Lung (tissue), 12 donors: ENCODE data around the gene FRS2. TPM values are rescaled to one million over a fixed set of nuclear protein-coding genes. Genes with fewer than 3 reads are reported as not detected.

ENCODE experiments used
- ATAC-seq: fragments of 200-7000 bp; cut with Tn5 transposase; one replicate; pipeline ENCODE4 v1.9.1; 2020; ENCODE audit warnings: moderate number of reproducible peaks; ENCODE audit not compliant: insufficient read depth, low FRiP score
- DNase-seq, 3 donors: peaks; one replicate each; pipeline ENCODE4 v3.0.0-alpha.2; 2013 to 2017
- H3K27ac ChIP-seq, 2 donors: one replicate each; pipeline ENCODE4 v1.5.1; 2013; ENCODE audit warnings: mild to moderate bottlenecking in 2 of 2, moderate library complexity in 2 of 2, control low read depth in 1 of 2, inconsistent platforms in 1 of 2, low read depth in 1 of 2, low read length in 1 of 2
- H3K27me3 ChIP-seq, 3 donors: one replicate each; pipeline ENCODE4 v1.5.1; 2013; ENCODE audit warnings: low read length in 2 of 3; ENCODE audit not compliant: control insufficient read depth in 3 of 3, insufficient read depth in 3 of 3
- H3K36me3 ChIP-seq, 4 donors: one replicate each; pipeline ENCODE4 v1.5.1; 2013; ENCODE audit warnings: low read length in 4 of 4, mild to moderate bottlenecking in 1 of 4, moderate library complexity in 1 of 4; ENCODE audit not compliant: control insufficient read depth in 4 of 4, insufficient read depth in 4 of 4
- H3K4me1 ChIP-seq, 5 donors: one replicate each; pipeline ENCODE4 v1.5.1; 2013; ENCODE audit warnings: low read length in 5 of 5, mild to moderate bottlenecking in 2 of 5, moderate library complexity in 1 of 5; ENCODE audit not compliant: control insufficient read depth in 5 of 5, insufficient read depth in 5 of 5
- H3K4me3 ChIP-seq: one replicate; pipeline ENCODE4 v1.5.1; 2013; ENCODE audit warnings: mild to moderate bottlenecking, control low read depth, moderate library complexity
- H3K9ac ChIP-seq, 2 donors: one replicate each; pipeline ENCODE4 v1.5.1; 2013; ENCODE audit warnings: low read length in 2 of 2, control low read depth in 1 of 2; ENCODE audit not compliant: insufficient read depth in 1 of 2
- H3K9me3 ChIP-seq, 4 donors: one replicate each; pipeline ENCODE4 v1.5.1; 2013; ENCODE audit warnings: low read length in 3 of 4, mild to moderate bottlenecking in 1 of 4, moderate library complexity in 1 of 4; ENCODE audit not compliant: control insufficient read depth in 4 of 4, insufficient read depth in 3 of 4
- CTCF ChIP-seq: IDR thresholded peaks from 2 replicates; pipeline ENCODE4 v1.5.1; 2012; ENCODE audit warnings: mild to moderate bottlenecking; ENCODE audit errors: control extremely low read depth, extremely low read depth
- WGBS, 2 donors: extraction: QIAGEN DNeasy Blood & Tissue Kit; methylation state at CpG; one replicate each; pipeline ENCODE4 v1.1.7; 2013; 5-methylcytosine and 5-hydroxymethylcytosine counted together
- polyA plus RNA-seq, 2 donors: library from polyadenylated mRNA; stranded (reverse); fragments of 200-250 nt; gene quantifications; one replicate each; pipeline ENCODE4 v1.2.1, GENCODE V29; 2013
- total RNA-seq, 2 donors: library from RNA; depleted of rRNA in 1 of 2; stranded (reverse); fragments of >200 nt in 1 of 2; gene quantifications; one replicate each; pipeline ENCODE4 v1.2.1, GENCODE V29; 2014 to 2021
- donor health status: control.
- donor health status: control.
- donor health status: Bipolar disorder and iron deficiency.
- donor health status: healthy.
- donor health status: DM: yes; HTN: yes; CAD: no.

Gene FRS2
- total and polyA plus RNA-seq, 4 donors, result 4.7 to 66.7 (median 20.1) TPM

DNA sequence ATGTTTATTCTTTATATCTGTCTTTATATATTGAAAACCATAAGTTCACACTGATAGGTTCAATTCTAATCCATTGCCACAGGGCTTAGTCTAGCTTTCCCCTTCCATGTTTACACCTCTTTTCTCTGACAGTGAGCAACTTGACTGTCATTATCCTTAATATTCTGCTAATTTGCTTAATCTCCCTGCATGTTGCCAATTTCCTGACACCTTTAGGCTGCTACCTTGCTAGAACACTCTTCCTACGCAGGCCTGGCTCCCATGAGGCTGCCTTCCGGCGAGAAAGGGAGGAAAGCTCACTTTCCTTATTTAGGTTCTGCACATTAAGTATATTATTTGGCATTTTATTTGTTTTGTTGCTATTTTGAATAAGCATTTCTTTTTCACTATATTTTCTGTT is 12.8 kb upstream of the FRS2 start:
- H3K9ac ChIP-seq, result no peak overlapping the region
- H3K27ac ChIP-seq, result no peak overlapping the region
- H3K27me3 ChIP-seq, result no peaks in the 10 kb centered on the region
- TF ChIP-seq CTCF, result no peak
- 64 to 99% methylated on average over 3 of the region's 3 CpGs for WGBS, 2 donors
- no peaks in the 10 kb centered on the region for H3K36me3 ChIP-seq
- no peaks in the 10 kb centered on the region for H3K9me3 ChIP-seq
- ATAC-seq (no peak), DNase-seq (no peak)
- no peaks in the 10 kb centered on the region for H3K4me1 ChIP-seq
- H3K4me3 ChIP-seq, result no peak overlapping the region

GRCh38 chr12:69459477-69459876 is 10.7 kb upstream of the FRS2 start:
- DNase-seq, result no peak
- Histone ChIP-seq H3K4me1 (no peaks in the 10 kb centered on the region), H3K27ac (no peak overlapping the region), H3K36me3 (no peaks in the 10 kb centered on the region), H3K27me3 (no peaks in the 10 kb centered on the region), H3K4me3 (no peak overlapping the region), H3K9ac (no peak overlapping the region), H3K9me3 (no peaks in the 10 kb centered on the region)
- TF ChIP-seq CTCF, result no peak
- no peak for ATAC-seq
- 88% methylated on average over 3 of the region's 3 CpGs for WGBS, 2 donors

- H3K4me3 ChIP-seq, result no peak overlapping the region
- no peaks in the 10 kb centered on the region for H3K9me3 ChIP-seq
- no peak for TF ChIP-seq CTCF
- H3K9ac ChIP-seq, result no peak overlapping the region
- ATAC-seq (no peak), DNase-seq (no peak)
- no peaks in the 10 kb centered on the region for H3K36me3 ChIP-seq
- H3K27me3 ChIP-seq, result no peaks in the 10 kb centered on the region
- no peak overlapping the region for H3K27ac ChIP-seq
- WGBS, 2 donors, result 45 to 55% methylated on average over 1 of the region's 1 CpG
- no peaks in the 10 kb centered on the region for H3K4me1 ChIP-seq
These were observed 5.8 kb upstream of the FRS2 start for GRCh38 chr12:69464428-69464827.

DNA sequence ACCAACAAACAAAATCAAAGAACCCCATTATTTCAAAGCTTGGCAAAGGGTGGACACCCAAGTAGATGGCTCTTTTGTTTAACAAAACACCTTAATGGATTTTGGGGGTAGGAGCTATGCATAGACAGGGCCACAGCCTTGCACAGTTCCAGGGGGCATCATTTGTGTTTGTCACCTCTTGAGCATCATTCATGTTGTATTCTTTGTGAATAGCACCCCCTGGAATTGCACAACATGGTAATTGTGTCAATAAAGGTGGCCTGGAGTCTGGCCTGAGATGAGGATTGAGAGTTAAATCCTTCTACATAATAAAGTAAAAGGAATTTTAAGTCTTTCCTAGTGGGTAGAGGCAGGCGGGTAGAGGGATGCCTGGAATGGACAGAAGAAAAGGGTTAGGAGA is 3.3 kb upstream of the FRS2 start:
- Histone ChIP-seq H3K4me1 (peaks cover 0 to 8% (median 3%) of the 10 kb centered on the region in 5 donors), H3K27me3 (no peaks in the 10 kb centered on the region), H3K4me3 (no peak overlapping the region), H3K36me3 (no peaks in the 10 kb centered on the region), H3K27ac (no peak overlapping the region), H3K9me3 (no peaks in the 10 kb centered on the region), H3K9ac (no peak overlapping the region)
- 91% methylated on average over 1 of the region's 1 CpG for WGBS, 2 donors
- ATAC-seq (no peak), DNase-seq (no peak)
- no peak for TF ChIP-seq CTCF
